Naive B cell (primary cell): ENCODE data around the gene UROS. TPM values are rescaled to one million over a fixed set of nuclear protein-coding genes. Genes with fewer than 3 reads are reported as not detected.

Experiments used
- ATAC-seq, 2 donors: fragments of 150-1000 bp; cut with Tn5 transposase; 2 replicates each; pipeline ENCODE4 v1.10.0; 2021; ENCODE audit warnings: low read depth in 2 of 2, mild to moderate bottlenecking in 2 of 2, moderate library complexity in 2 of 2
- DNase-seq: peaks from one replicate; pipeline ENCODE4 v3.0.0; 2022
- H3K27ac Mint-ChIP-seq, 6 donors: one replicate each; pipeline ENCODE4 v1.8.0; 2020 to 2022; ENCODE audit warnings: mild to moderate bottlenecking in 6 of 6, mixed read lengths in 6 of 6, moderate library complexity in 5 of 6, inconsistent platforms in 2 of 6
- H3K27me3 Mint-ChIP-seq, 3 donors: one replicate each; pipeline ENCODE4 v1.8.0; 2021 to 2022; ENCODE audit warnings: mixed read lengths in 3 of 3, mild to moderate bottlenecking in 1 of 3
- H3K36me3 Mint-ChIP-seq, 2 donors: one replicate each; pipeline ENCODE4 v1.8.0; 2020 to 2022; ENCODE audit warnings: mixed read lengths in 2 of 2, inconsistent platforms in 1 of 2, mild to moderate bottlenecking in 1 of 2
- H3K4me1 Mint-ChIP-seq, 3 donors: one replicate each; pipeline ENCODE4 v1.8.0; 2020 to 2022; ENCODE audit warnings: mixed read lengths in 3 of 3, inconsistent platforms in 1 of 3, mild to moderate bottlenecking in 1 of 3, moderate library complexity in 1 of 3
- H3K4me3 Mint-ChIP-seq, 8 donors: one replicate each; pipeline ENCODE4 v1.8.0; 2020 to 2022; ENCODE audit warnings: mild to moderate bottlenecking in 8 of 8, mixed read lengths in 8 of 8, moderate library complexity in 8 of 8, inconsistent platforms in 2 of 8
- H3K9me3 Mint-ChIP-seq, 7 donors: one replicate each; pipeline ENCODE4 v1.8.0; 2020 to 2022; ENCODE audit warnings: mixed read lengths in 7 of 7, mild to moderate bottlenecking in 5 of 7, inconsistent platforms in 2 of 7, moderate library complexity in 1 of 7
- polyA plus RNA-seq, 6 donors: library from polyadenylated mRNA; unstranded; fragments of 300-500 nt; fragmentation: Illumina TruSeq; gene quantifications; one replicate each; pipeline ENCODE4 v1.2.3, GENCODE V29; 2021; ENCODE audit warnings: low read depth in 6 of 6

The UROS gene
- polyA plus RNA-seq, 6 donors from 2014 or later, result 54.1 to 73.5 (median 56.1) TPM

GRCh38 chr10:125795128-125795527 is 27.9 kb downstream of the UROS start:
- no peaks in the 10 kb centered on the region for H3K4me1 Mint-ChIP-seq
- no peaks in the 10 kb centered on the region for H3K27me3 Mint-ChIP-seq
- DNase-seq, result no peak
- no peak overlapping the region for H3K4me3 Mint-ChIP-seq
- no peaks in the 10 kb centered on the region for H3K9me3 Mint-ChIP-seq
- H3K27ac Mint-ChIP-seq, result no peak overlapping the region
- no peak for ATAC-seq
- H3K36me3 Mint-ChIP-seq, result peaks cover 22 to 39% of the 10 kb centered on the region in 2 donors

DNA sequence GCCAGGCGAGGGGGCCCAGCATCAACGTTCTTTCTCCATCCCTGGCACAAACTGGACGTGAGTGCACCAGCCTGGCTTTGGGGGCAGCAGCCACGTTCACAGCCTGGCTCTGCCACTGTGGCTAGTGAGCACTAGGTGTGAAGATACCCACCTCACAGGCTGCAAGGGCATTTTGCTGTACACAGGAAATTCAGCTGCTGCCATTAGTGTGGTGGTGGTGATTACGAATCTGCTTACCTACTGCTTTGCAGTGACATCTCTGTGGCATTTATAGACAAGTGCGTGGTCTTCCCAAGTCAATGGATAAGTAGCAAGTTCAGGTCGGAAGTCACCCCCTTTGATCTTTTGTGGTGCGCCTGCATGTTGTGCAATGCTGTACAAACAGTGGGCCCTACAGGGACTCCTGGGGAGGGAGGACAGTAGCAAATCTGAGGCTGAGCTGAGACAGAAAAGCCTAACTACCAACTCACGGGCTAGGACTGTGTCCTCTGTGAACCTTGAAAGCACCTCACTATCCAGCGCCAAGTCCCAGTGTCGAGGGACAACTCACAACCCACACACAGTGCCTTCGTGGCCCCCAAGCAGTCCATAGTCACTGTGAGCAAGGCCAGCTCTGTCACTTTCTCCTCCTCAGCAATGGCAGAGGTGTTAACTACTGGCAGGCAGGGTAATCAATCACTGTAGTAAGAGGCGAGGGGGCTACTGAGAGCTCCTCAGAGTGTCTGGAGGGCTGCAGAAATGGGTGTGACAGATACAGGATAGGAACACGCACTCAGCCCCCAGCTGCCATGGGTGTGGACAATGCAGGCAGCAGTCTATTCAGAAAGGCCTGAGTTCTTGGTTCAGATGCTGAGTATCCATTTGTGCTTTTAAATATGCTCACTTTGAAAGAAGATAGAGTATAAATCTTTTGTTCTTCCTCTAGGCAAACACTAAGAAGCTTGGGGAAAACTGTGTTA is 30.4 kb downstream of the UROS start:
- no peaks in the 10 kb centered on the region for H3K4me1 Mint-ChIP-seq
- no peaks in the 10 kb centered on the region for H3K9me3 Mint-ChIP-seq
- no peak overlapping the region for H3K4me3 Mint-ChIP-seq
- ATAC-seq (no peak), DNase-seq (no peak)
- H3K27me3 Mint-ChIP-seq, result no peaks in the 10 kb centered on the region
- H3K27ac Mint-ChIP-seq, result peak overlapping the region in 1 of 6 donors; percentile 24
- peaks cover 26 to 41% of the 10 kb centered on the region in 2 donors for H3K36me3 Mint-ChIP-seq

- DNase-seq (no peak), ATAC-seq (no peak)
- Mint-ChIP-seq H3K4me1 (peaks cover 0 to 2% (median 0%) of the 10 kb centered on the region in 3 donors), H3K4me3 (no peak overlapping the region), H3K27me3 (no peaks in the 10 kb centered on the region), H3K36me3 (peaks cover 8 to 31% of the 10 kb centered on the region in 2 donors), H3K9me3 (no peaks in the 10 kb centered on the region), H3K27ac (peak overlapping the region in 2 of 6 donors; percentile 30 to 49)
Measured at GRCh38 chr10:125788156-125789034, 34.7 kb downstream of the UROS start.

DNA sequence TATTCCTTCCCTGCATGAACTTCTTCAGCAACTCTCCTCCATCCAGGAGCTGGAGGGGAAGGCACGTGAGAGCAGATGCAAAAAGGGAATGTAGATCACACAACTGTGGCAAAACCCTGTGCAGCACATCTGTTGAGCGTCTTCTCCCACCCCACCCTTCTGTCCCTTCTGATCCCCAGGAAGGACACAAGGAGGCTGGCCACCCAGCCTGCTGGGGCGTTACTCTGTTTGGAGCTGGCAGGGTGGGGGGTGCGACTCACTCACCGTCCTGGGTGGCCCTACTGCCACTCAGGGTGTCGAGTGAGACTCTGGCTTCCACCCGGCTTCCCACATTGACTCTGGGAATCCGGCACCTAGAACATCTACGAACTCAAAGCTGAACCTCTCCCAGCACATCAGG is 37.3 kb downstream of the UROS start:
- Mint-ChIP-seq H3K27ac (no peak overlapping the region), H3K27me3 (no peaks in the 10 kb centered on the region), H3K36me3 (peaks cover 8 to 15% of the 10 kb centered on the region in 2 donors), H3K4me1 (peaks cover 0 to 2% (median 0%) of the 10 kb centered on the region in 3 donors), H3K9me3 (no peaks in the 10 kb centered on the region), H3K4me3 (no peak overlapping the region)
- no peak for DNase-seq
- ATAC-seq, result no peak

GRCh38 chr10:125783957-125784356 is 39.1 kb downstream of the UROS start:
- Mint-ChIP-seq H3K27ac (peak overlapping the region in 1 of 6 donors; percentile 62), H3K27me3 (no peaks in the 10 kb centered on the region), H3K9me3 (peaks cover 0 to 2% (median 0%) of the 10 kb centered on the region in 7 donors), H3K4me1 (peaks cover 0 to 2% (median 0%) of the 10 kb centered on the region in 3 donors), H3K4me3 (no peak overlapping the region), H3K36me3 (peaks cover 0 to 10% of the 10 kb centered on the region in 2 donors)
- DNase-seq, result no peak
- no peak for ATAC-seq

GRCh38 chr10:125783408-125783807 is 39.6 kb downstream of the UROS start:
- no peak for ATAC-seq
- Mint-ChIP-seq H3K36me3 (peaks cover 0 to 8% of the 10 kb centered on the region in 2 donors), H3K4me1 (peaks cover 0 to 2% (median 0%) of the 10 kb centered on the region in 3 donors), H3K27ac (peak overlapping the region in 1 of 6 donors; percentile 40), H3K27me3 (peaks cover 0 to 1% (median under 1%) of the 10 kb centered on the region in 3 donors), H3K4me3 (no peak overlapping the region), H3K9me3 (peaks cover 0 to 2% (median 0%) of the 10 kb centered on the region in 7 donors)
- no peak for DNase-seq

- DNase-seq (no peak), ATAC-seq (no peak)
- Mint-ChIP-seq H3K27me3 (peaks cover 0 to 9% (median 6%) of the 10 kb centered on the region in 3 donors), H3K4me1 (peaks cover 0 to 2% (median 0%) of the 10 kb centered on the region in 3 donors), H3K9me3 (peaks cover 0 to 2% (median 0%) of the 10 kb centered on the region in 7 donors), H3K36me3 (peaks cover 0 to 1% of the 10 kb centered on the region in 2 donors), H3K4me3 (no peak overlapping the region), H3K27ac (no peak overlapping the region)
Measured at GRCh38 chr10:125782616-125783015, 40.4 kb downstream of the UROS start.

GRCh38 chr10:125782054-125782453 is 41.0 kb downstream of the UROS start:
- Mint-ChIP-seq H3K36me3 (no peaks in the 10 kb centered on the region), H3K27ac (no peak overlapping the region), H3K27me3 (peaks cover 0 to 11% (median 6%) of the 10 kb centered on the region in 3 donors), H3K4me1 (peaks cover 0 to 2% (median 0%) of the 10 kb centered on the region in 3 donors), H3K9me3 (peaks cover 0 to 2% (median 0%) of the 10 kb centered on the region in 7 donors), H3K4me3 (no peak overlapping the region)
- ATAC-seq (no peak), DNase-seq (no peak)

- ATAC-seq, result no peak
- H3K4me1 Mint-ChIP-seq, result no peaks in the 10 kb centered on the region
Measured at GRCh38 chr10:125781374-125781773, 41.7 kb downstream of the UROS start.

GRCh38 chr10:125779403-125780327 is 43.4 kb downstream of the UROS start:
- Mint-ChIP-seq H3K27me3 (peaks cover 0 to 12% (median 6%) of the 10 kb centered on the region in 3 donors), H3K27ac (peak overlapping the region in 1 of 6 donors; percentile 35), H3K9me3 (peaks cover 0 to 2% (median 0%) of the 10 kb centered on the region in 7 donors), H3K4me3 (no peak overlapping the region), H3K36me3 (peaks cover 0 to under 1% of the 10 kb centered on the region in 2 donors), H3K4me1 (no peaks in the 10 kb centered on the region)
- ATAC-seq (no peak), DNase-seq (no peak)

More at GRCh38 chr10:125781374-125781773, 41.7 kb downstream of the UROS start:
- H3K36me3 Mint-ChIP-seq, result no peaks in the 10 kb centered on the region
- H3K27ac Mint-ChIP-seq, result no peak overlapping the region
- peaks cover 0 to 11% (median 6%) of the 10 kb centered on the region in 3 donors for H3K27me3 Mint-ChIP-seq
- no peak for DNase-seq
- no peak overlapping the region for H3K4me3 Mint-ChIP-seq
- H3K9me3 Mint-ChIP-seq, result peaks cover 0 to 2% (median 0%) of the 10 kb centered on the region in 7 donors

GRCh38 chr10:125778556-125778955 is 44.5 kb downstream of the UROS start:
- Mint-ChIP-seq H3K27me3 (peaks cover 0 to 20% (median 13%) of the 10 kb centered on the region in 3 donors), H3K36me3 (peaks cover 0 to 8% of the 10 kb centered on the region in 2 donors), H3K27ac (no peak overlapping the region), H3K9me3 (peaks cover 0 to 5% (median 0%) of the 10 kb centered on the region in 7 donors), H3K4me3 (peak overlapping the region in 1 of 8 donors; percentile 12), H3K4me1 (no peaks in the 10 kb centered on the region)
- DNase-seq (no peak), ATAC-seq (no peak)

GRCh38 chr10:125777806-125778205 is 45.3 kb downstream of the UROS start:
- H3K4me1 Mint-ChIP-seq, result no peaks in the 10 kb centered on the region
- peaks cover 0 to 20% (median 13%) of the 10 kb centered on the region in 3 donors for H3K27me3 Mint-ChIP-seq
- H3K4me3 Mint-ChIP-seq, result no peak overlapping the region
- H3K9me3 Mint-ChIP-seq, result peaks cover 0 to 5% (median 0%) of the 10 kb centered on the region in 7 donors
- no peak for DNase-seq
- peaks cover 0 to 8% of the 10 kb centered on the region in 2 donors for H3K36me3 Mint-ChIP-seq
- peak overlapping the region in 1 of 6 donors; percentile 19 for H3K27ac Mint-ChIP-seq
- ATAC-seq, result no peak
